ENCODE measurements around the gene PIP5K1B.

DNA sequence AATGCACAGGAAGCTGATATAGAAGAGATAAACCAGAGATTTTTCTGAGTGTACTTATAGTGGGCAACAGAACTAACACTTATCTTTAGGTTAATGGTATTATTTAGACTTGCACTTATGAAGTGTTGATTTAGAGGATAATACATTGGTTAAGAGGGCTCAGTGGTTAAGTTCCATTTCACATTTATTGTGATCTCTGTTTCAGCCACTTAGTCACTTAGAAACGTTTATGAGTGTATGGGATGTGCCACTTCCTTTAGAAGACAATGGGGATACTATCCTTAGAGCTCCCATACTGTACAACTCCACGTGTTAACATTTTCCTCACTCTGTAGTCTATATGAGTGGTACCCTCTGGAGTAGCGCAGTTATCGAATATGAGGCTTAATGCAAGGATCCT is 57.5 kb downstream of the PIP5K1B start:
- TF ChIP-seq, protein P1, sequence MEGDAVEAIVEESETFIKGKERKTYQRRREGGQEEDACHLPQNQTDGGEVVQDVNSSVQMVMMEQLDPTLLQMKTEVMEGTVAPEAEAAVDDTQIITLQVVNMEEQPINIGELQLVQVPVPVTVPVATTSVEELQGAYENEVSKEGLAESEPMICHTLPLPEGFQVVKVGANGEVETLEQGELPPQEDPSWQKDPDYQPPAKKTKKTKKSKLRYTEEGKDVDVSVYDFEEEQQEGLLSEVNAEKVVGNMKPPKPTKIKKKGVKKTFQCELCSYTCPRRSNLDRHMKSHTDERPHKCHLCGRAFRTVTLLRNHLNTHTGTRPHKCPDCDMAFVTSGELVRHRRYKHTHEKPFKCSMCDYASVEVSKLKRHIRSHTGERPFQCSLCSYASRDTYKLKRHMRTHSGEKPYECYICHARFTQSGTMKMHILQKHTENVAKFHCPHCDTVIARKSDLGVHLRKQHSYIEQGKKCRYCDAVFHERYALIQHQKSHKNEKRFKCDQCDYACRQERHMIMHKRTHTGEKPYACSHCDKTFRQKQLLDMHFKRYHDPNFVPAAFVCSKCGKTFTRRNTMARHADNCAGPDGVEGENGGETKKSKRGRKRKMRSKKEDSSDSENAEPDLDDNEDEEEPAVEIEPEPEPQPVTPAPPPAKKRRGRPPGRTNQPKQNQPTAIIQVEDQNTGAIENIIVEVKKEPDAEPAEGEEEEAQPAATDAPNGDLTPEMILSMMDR (optimal IDR thresholded peaks at IDR 0.05 in 1 of 3, IDR thresholded peaks at IDR 0.05 in 1 of 3, conservative IDR thresholded peaks at IDR 0.05 in 1 of 3; ENCODE audit: extremely low read depth in 1 of 3, insufficient read depth in 2 of 3, low read length in 3 of 3), result no peak
- no peak for TF ChIP-seq EZH2 (IDR thresholded peaks at IDR 0.05; ENCODE audit: low read length)
